Measurements from ENCODE around the gene KAT14.

KAT14 gene

DNA sequence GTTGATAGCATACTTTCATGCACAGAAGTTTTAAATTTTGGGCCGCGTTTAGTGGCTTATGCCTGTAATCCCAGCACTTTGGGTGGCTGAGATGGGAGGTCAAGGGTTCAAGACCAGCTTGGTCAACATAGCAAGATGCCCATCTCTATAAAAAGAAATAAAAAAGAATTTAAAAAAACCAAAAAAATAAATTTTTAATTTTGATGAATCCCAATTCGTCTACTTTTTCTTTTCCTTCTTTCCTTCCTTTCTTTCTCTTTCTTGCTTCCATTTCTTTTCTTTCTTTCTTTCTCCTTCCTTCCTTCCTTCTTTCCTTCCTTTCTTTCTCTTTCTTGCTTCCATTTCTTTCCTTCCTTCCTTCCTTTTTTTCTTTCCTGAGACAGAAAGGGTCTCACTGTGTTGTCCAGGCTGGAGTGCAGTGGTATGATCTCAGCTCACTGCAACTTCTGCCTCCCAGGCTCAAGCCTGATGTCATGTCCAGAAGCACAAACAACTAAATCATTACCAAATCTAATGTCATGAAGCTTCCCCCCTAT lies 95.8 kb downstream of the KAT14 start:
- TF ChIP-seq, protein P1, sequence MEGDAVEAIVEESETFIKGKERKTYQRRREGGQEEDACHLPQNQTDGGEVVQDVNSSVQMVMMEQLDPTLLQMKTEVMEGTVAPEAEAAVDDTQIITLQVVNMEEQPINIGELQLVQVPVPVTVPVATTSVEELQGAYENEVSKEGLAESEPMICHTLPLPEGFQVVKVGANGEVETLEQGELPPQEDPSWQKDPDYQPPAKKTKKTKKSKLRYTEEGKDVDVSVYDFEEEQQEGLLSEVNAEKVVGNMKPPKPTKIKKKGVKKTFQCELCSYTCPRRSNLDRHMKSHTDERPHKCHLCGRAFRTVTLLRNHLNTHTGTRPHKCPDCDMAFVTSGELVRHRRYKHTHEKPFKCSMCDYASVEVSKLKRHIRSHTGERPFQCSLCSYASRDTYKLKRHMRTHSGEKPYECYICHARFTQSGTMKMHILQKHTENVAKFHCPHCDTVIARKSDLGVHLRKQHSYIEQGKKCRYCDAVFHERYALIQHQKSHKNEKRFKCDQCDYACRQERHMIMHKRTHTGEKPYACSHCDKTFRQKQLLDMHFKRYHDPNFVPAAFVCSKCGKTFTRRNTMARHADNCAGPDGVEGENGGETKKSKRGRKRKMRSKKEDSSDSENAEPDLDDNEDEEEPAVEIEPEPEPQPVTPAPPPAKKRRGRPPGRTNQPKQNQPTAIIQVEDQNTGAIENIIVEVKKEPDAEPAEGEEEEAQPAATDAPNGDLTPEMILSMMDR (IDR thresholded peaks at IDR 0.05; ENCODE audit: poor library complexity, severe bottlenecking): no peak
- Histone ChIP-seq H3K9me3 (ENCODE audit: severe bottlenecking) (no peaks in the 10 kb centered on the region), H3K27ac (ENCODE audit: poor library complexity, severe bottlenecking) (no peak overlapping the region), H3K27me3 (ENCODE audit: insufficient read depth, poor library complexity, severe bottlenecking) (no peaks in the 10 kb centered on the region), H3K4me3 (ENCODE audit: severe bottlenecking) (no peak overlapping the region), H3K4me1 (ENCODE audit: insufficient read depth, poor library complexity, severe bottlenecking) (no peaks in the 10 kb centered on the region), H3K36me3 (ENCODE audit: low read depth) (no peaks in the 10 kb centered on the region)
- DNase-seq (ENCODE audit: low spot score) (no peak), ATAC-seq (ENCODE audit: low read depth) (no peak)
